DND-41 (cell line): ENCODE results near the gene BNC2.

Experiments used
- CTCF ChIP-seq: IDR thresholded peaks from 2 replicates; pipeline ENCODE4 v1.5.1; 2012; ENCODE audit warnings: borderline replicate concordance, low read length, moderate library complexity, mild to moderate bottlenecking; ENCODE audit not compliant: poor library complexity, severe bottlenecking; ENCODE audit errors: extremely low read depth
- EZH2 ChIP-seq: IDR thresholded peaks from 3 replicates; pipeline ENCODE4 v1.6.1; 2012; ENCODE audit warnings: borderline replicate concordance, low read depth, mild to moderate bottlenecking, moderate library complexity, low read length, inconsistent platforms; ENCODE audit not compliant: severe bottlenecking

GRCh38 chr9:16526380-16526779 lies 344.1 kb downstream of the BNC2 start:
- TF ChIP-seq CTCF = no peak
- TF ChIP-seq EZH2 = no peak
